ENCODE results near the gene VPS16. TPM values are rescaled to one million over a fixed set of nuclear protein-coding genes. Genes with fewer than 3 reads are reported as not detected.

The VPS16 gene
- total and polyA plus RNA-seq, 2 of the 8 experiments (the other 6 are each of a cell fraction or from before 2014, with no cell fraction given): 23.8 to 25.9 TPM

GRCh38 chr20:2900845-2901592, 60.5 kb downstream of the VPS16 start:
- Histone ChIP-seq H3K18ac (ENCODE audit: extremely low read depth, low read length) (no peak overlapping the region), H4K91ac (replicated peaks; ENCODE audit: insufficient read length, low read length) (no peak overlapping the region), H3K23me2 (ENCODE audit: low read depth, low read length) (no peaks in the 10 kb centered on the region), H2BK5ac (ENCODE audit: low read depth, low read length) (no peak overlapping the region), H3K4me3 (ENCODE audit: extremely low read depth in 1 of 4, insufficient read depth in 2 of 4, low read depth in 3 of 4, low read length in 4 of 4) (no peak overlapping the region), H3K36me3 (ENCODE audit: control insufficient read depth in 2 of 4, insufficient read depth in 4 of 4, low read length in 3 of 4) (no peaks in the 10 kb centered on the region; a peak in 1 of 8 replicates), H3K79me1 (ENCODE audit: low read depth, low read length) (no peaks in the 10 kb centered on the region; the same call in 1 of the 2 replicates), H3K9ac (replicated peaks in 1 of 4; ENCODE audit: extremely low read depth in 1 of 4, low read depth in 3 of 4, low read length in 3 of 4) (no peak overlapping the region), H3K14ac (ENCODE audit: insufficient read length) (no peak overlapping the region), H3K9me3 (ENCODE audit: insufficient read depth in 2 of 2, low read depth in 1 of 2, low read length in 1 of 2) (peaks cover 4 to 8% of the 10 kb centered on the region in 2 experiments), H4K5ac (ENCODE audit: insufficient read length, low read depth, low read length) (no peak overlapping the region), H3K4me1 (replicated peaks in 1 of 4; ENCODE audit: control insufficient read depth in 3 of 4, insufficient read depth in 4 of 4, low read length in 3 of 4) (no peaks in the 10 kb centered on the region), H4K20me1 (replicated peaks in 1 of 2; ENCODE audit: control insufficient read depth in 1 of 2, insufficient read depth in 2 of 2, low read length in 2 of 2) (no peaks in the 10 kb centered on the region), H3K4me2 (ENCODE audit: insufficient read depth in 1 of 2, low read depth in 2 of 2, low read length in 2 of 2) (no peak overlapping the region), H2BK15ac (ENCODE audit: low read length) (no peak overlapping the region), H2AK5ac (ENCODE audit: low read depth, low read length) (no peak overlapping the region), H4K8ac (ENCODE audit: extremely low read depth, insufficient read depth, low read length) (no peak overlapping the region), H2BK120ac (replicated peaks; ENCODE audit: low read depth, low read length) (no peak overlapping the region), H3K4ac (replicated peaks; ENCODE audit: insufficient read length, low read depth, low read length) (no peak overlapping the region), H2BK20ac (ENCODE audit: low read length) (no peak overlapping the region), H3K27ac (ENCODE audit: low read depth, low read length) (no peak overlapping the region), H3K23ac (ENCODE audit: insufficient read length) (no peak overlapping the region), H3K79me2 (ENCODE audit: control insufficient read depth in 1 of 2, insufficient read depth in 2 of 2, low read length in 2 of 2) (peaks cover 3 to 41% of the 10 kb centered on the region in 2 experiments; a peak in 3 of 4 replicates), H3K27me3 (replicated peaks in 1 of 4; ENCODE audit: control insufficient read depth in 3 of 4, extremely low read depth in 1 of 4, insufficient read depth in 3 of 4, low read length in 3 of 4) (no peaks in the 10 kb centered on the region), H2AFZ (ENCODE audit: low read length) (no peak overlapping the region), H3K56ac (replicated peaks; ENCODE audit: insufficient read length, low read depth, low read length) (no peak overlapping the region), H2BK12ac (ENCODE audit: low read depth, low read length) (no peak overlapping the region)
- TF ChIP-seq SIN3A (conservative IDR thresholded peaks at IDR 0.05 in 1 of 2, IDR thresholded peaks at IDR 0.05 in 1 of 2; ENCODE audit: low read depth in 1 of 2, low read length in 2 of 2) (no peak), ASH2L (IDR thresholded peaks at IDR 0.05; ENCODE audit: low read length) (no peak), TCF12 (IDR thresholded peaks at IDR 0.05; ENCODE audit: low read depth, low read length) (no peak), EP300 (IDR thresholded peaks at IDR 0.05; ENCODE audit: borderline replicate concordance in 1 of 2, low read depth in 2 of 2, low read length in 2 of 2) (no peak), RNF2 (IDR thresholded peaks at IDR 0.05; ENCODE audit: borderline replicate concordance, low read depth, low read length, missing control alignments, poor library complexity, severe bottlenecking) (no peak), SAP30 (IDR thresholded peaks at IDR 0.05; ENCODE audit: insufficient read depth, insufficient replicate concordance, low read length) (no peak)
- no peak for FAIRE-seq
- ChIA-PET CTCF (ENCODE audit: partially characterized antibody) (interaction anchor here (0.6 to 1.1 kb wide), 3 partner anchors 12 to 103 kb away, joined by 3 to 4 read pairs (median 4); no protein-coding TSS in a partner anchor), POLR2A (ENCODE audit: partially characterized antibody) (interaction anchor here (1.4 kb wide), 1 partner anchor 13 kb away, joined by 6 read pairs; no protein-coding TSS in a partner anchor)
- 95% methylated on average over 11 of the region's 11 CpGs; no CpG with 5 or more reads in 1 of the 2 experiments for WGBS, 2 experiments (ENCODE audit: extremely low coverage in 1 of 2, insufficient coverage in 1 of 2, insufficient read length in 1 of 2, insufficient replicate concordance in 2 of 2, low coverage in 1 of 2, low lambda C conversion rate in 2 of 2, missing lambda C conversion rate in 1 of 2)
- DNase-seq (ENCODE audit: low read depth in 1 of 2, low spot score in 2 of 2): no peak
